Measurements from ENCODE around the gene INMT. TPM values are rescaled to one million over a fixed set of nuclear protein-coding genes. Genes with fewer than 3 reads are reported as not detected.

The INMT gene
- total and polyA plus RNA-seq, 10 of the 15 experiments (the other 5 are each of a cell fraction or from before 2014, with no cell fraction given) = 0.03 to 0.20 (median 0.10) TPM; not detected in 7

- TF ChIP-seq IRF3 (IDR thresholded peaks at IDR 0.05) (no peak), HCFC1 (IDR thresholded peaks at IDR 0.05; ENCODE audit: low read length) (peak; percentile 70), NFIC (IDR thresholded peaks at IDR 0.05; ENCODE audit: low read depth, low read length) (no peak)
These were observed 19.4 kb downstream of the INMT start, which contains the start of gene MINDY4 (continued) for GRCh38 chr7:30771174-30771879.

GRCh38 chr7:30771880-30772425 lies 20.0 kb downstream of the INMT start:
- Histone ChIP-seq H3K27me3 (replicated peaks in 1 of 2; ENCODE audit: control insufficient read depth in 2 of 2, insufficient read depth in 2 of 2, low read length in 1 of 2) (no peaks in the 10 kb centered on the region), H3K27ac (ENCODE audit: control insufficient read depth, insufficient read depth) (0 out of 2 replicates have a peak overlapping the region, but pooled peaks have one; percentile 37), H3K9me3 (replicated peaks; ENCODE audit: control insufficient read depth, insufficient read depth, low read length) (no peaks in the 10 kb centered on the region), H3K79me2 (ENCODE audit: control insufficient read depth, insufficient read depth, low read length) (no peaks in the 10 kb centered on the region), H2AFZ (ENCODE audit: control insufficient read depth, low read depth, low read length) (peak overlapping the region; percentile 90), H3K4me1 (ENCODE audit: control insufficient read depth, insufficient read depth, low read length) (peaks cover 3% of the 10 kb centered on the region; the same call in 1 of the 2 replicates), H3K9ac (ENCODE audit: control insufficient read depth, insufficient read depth, low read length) (peak overlapping the region; percentile 75), H3K4me2 (ENCODE audit: control insufficient read depth, insufficient read depth) (peak overlapping the region; percentile 93), H4K20me1 (ENCODE audit: control insufficient read depth, insufficient read depth) (no peaks in the 10 kb centered on the region), H3K36me3 (ENCODE audit: control insufficient read depth in 2 of 2, insufficient read depth in 2 of 2, low read length in 1 of 2) (no peaks in the 10 kb centered on the region), H3K4me3 (peak overlapping the region; percentile 82)
- ChIA-PET RAD21 (ENCODE audit: unreplicated experiment) (interaction anchor here (0.9 kb wide), 1 partner anchor 28 kb away, joined by 3 read pairs; no protein-coding TSS in a partner anchor), POLR2A (no interaction called here), CTCF (interaction anchor here (0.5 to 1.0 kb wide), 4 partner anchors 8 to 202 kb away, joined by 3 to 4 read pairs (median 3); no protein-coding TSS in a partner anchor), SMC1A (ENCODE audit: uncharacterized antibody, unreplicated experiment) (interaction anchor here (0.6 to 1.1 kb wide), 2 partner anchors 20 to 28 kb away, joined by 3 read pairs; no protein-coding TSS in a partner anchor)
- in situ Hi-C loops (cut with MboI) = no loop called here
- BruUV-seq (replicated peaks) = TSS peak; percentile 57
- ATAC-seq (peak; percentile 65), DNase-seq (ENCODE audit: low read depth, low spot score) (no peak), FAIRE-seq (peak; percentile 38)
- intact Hi-C loops (cut with micrococcal nuclease; ENCODE audit: unreplicated experiment) = no loop called here
- under 1% methylated on average over 15 of the region's 15 CpGs for WGBS (ENCODE audit: insufficient coverage, insufficient replicate concordance, low lambda C conversion rate, missing lambda C conversion rate)
- TF ChIP-seq ZNF592 (IDR thresholded peaks at IDR 0.05) (no peak), E2F4 (IDR thresholded peaks at IDR 0.05; ENCODE audit: low read depth, low read length) (no peak), BCL11A (IDR thresholded peaks at IDR 0.05; ENCODE audit: low read depth, low read length) (no peak), MYC (IDR thresholded peaks at IDR 0.05; ENCODE audit: insufficient read depth, insufficient read length, insufficient replicate concordance, low read length, severe bottlenecking) (no peak), SMC3 (IDR thresholded peaks at IDR 0.05; ENCODE audit: borderline replicate concordance, low read length) (no peak), IKZF2 (IDR thresholded peaks at IDR 0.05) (no peak), RCOR1 (conservative IDR thresholded peaks at IDR 0.05; ENCODE audit: low read depth, low read length) (no peak), ETV6 (conservative IDR thresholded peaks at IDR 0.05 in 1 of 2, IDR thresholded peaks at IDR 0.05 in 1 of 2; ENCODE audit: borderline replicate concordance in 1 of 2, low read depth in 1 of 2) (no peak), USF1 (IDR thresholded peaks at IDR 0.05; ENCODE audit: borderline replicate concordance, extremely low read length, insufficient read depth, low read depth, low read length) (no peak)
